HPDE6-E6E7 (cell line): Measurements from ENCODE around the gene RAPGEF4.
"Not testable (repeated sequence)": the region's sequence is repeated elsewhere in the genome, so short reads cannot be mapped to it uniquely, and the experiment has no call there.

Experiments
- DNase-seq: peaks from one replicate; pipeline ENCODE4 v3.0.0; 2011; ENCODE audit warnings: missing footprints; ENCODE audit errors: extremely low spot score

The RAPGEF4 gene

DNA sequence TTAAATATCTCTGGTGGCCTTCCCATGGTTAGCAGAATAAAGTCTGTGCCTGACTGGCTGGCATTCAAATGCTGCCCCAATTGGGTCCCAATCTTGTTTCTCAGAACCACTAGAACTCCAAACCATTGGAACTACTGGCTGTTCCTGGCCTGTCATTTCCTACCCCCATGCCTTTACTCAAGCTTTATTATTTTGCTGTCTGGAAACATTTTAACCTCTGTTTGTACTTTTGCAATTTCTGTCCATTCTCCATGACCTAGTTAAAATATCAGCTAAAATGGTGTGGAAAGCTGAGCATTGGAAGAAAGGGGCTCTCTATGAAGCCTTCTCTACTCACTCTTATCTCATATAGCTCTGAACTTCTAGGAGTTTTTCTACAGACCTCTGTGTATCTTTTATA lies 38.7 kb downstream of the RAPGEF4 start:
- DNase-seq, result no peak

GRCh38 chr2:172775319-172775718 lies 39.7 kb downstream of the RAPGEF4 start:
- no peak for DNase-seq

- DNase-seq, result no peak
Measured at GRCh38 chr2:172777431-172777830, 41.8 kb downstream of the RAPGEF4 start.

GRCh38 chr2:172782506-172783164 lies 47.0 kb downstream of the RAPGEF4 start:
- no peak for DNase-seq

DNA sequence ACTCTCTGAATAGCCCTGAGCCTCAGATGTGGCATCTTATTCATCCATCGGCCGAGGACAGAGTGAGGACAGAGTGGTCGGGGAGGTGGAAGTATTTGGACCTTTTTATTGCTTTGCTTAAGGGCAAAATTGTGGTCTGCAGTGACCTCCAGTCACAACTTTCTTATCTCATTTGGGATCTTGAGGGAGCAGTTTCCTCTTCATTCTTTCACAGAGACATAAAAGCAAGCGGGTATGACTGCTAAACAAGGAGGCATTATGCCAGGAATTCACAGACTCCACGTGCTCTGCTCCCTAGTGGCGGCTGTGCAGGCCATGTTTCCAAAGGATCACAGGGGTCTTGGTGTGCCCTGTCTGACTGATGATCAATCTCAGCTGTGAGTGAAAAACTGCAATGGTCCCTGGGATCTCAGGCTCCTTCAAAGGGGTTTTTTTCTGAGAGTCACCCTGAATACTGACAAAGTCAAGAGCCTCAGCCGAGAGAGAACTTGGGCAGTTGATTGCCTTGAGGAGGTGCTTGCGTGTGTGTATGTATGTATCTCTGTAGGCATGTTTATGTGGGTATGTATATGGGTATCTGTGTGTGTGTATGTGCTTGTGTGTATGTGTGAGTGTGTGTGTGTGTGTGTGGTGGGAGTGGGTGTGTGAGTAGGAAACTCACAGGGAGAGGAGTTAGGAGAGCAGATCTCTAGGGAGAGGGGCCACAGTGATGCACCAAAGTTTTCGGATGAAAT lies 47.7 kb downstream of the RAPGEF4 start:
- peak; percentile 28 for DNase-seq

DNA sequence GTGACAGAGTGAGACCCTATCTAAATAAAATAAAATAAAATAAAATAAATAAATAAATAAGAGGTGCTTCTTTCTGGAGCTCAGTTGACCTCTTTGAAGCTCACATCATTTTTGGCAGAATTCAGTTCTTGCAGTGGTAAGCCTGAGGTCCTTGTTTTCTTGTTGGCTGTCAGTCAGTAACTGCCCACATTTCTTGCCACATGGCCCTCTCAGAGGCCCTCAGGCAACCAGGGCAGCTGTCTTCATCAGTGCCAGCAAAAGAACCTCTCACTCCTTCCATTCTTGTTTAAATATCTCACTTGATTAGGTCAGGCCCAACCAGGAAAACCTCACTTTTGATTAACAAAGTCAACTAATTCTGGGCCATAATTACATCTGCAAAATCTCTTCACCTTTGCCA lies 53.2 kb downstream of the RAPGEF4 start:
- no peak for DNase-seq

GRCh38 chr2:172790404-172790803 lies 54.8 kb downstream of the RAPGEF4 start:
- no peak for DNase-seq

DNA sequence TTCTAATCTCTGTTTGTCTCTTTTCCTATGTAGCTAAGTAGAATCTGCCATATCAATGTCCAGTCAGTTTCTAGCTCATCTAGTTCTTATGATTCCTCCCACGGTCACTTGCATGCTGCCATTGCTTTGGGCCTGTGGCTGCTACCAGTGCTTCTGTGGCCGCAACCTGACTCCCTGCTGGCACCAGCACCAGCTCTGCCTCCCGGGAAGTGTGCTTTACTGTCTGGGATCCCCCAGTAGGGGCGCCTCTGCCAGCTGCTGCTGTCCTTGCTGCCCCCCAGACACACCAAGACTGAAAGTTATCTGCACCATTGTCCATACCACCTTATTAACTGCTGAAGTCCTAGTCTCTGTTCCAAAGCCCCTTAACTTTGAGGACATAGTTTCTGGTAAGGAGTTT lies 56.3 kb downstream of the RAPGEF4 start:
- DNase-seq, result no peak

DNA sequence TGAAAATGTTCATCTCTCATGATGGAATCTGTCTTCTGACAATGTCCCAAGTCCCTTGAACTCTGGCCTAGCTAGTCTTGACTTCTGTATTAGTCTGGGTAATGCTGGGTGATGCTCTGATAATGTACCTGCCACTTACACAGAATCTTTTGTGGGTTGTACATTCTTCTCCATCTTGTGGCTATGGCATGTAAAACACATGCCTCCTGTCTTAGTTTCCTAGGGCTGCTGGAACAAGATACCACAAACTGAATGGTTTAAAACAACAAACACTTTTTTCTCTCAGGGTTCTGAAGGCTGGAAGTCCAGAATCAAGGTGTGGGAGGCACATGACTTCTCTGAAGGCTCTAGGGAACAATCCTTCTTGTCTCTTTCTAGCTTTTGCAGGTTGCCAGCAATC lies 57.1 kb downstream of the RAPGEF4 start:
- DNase-seq, result no peak

DNA sequence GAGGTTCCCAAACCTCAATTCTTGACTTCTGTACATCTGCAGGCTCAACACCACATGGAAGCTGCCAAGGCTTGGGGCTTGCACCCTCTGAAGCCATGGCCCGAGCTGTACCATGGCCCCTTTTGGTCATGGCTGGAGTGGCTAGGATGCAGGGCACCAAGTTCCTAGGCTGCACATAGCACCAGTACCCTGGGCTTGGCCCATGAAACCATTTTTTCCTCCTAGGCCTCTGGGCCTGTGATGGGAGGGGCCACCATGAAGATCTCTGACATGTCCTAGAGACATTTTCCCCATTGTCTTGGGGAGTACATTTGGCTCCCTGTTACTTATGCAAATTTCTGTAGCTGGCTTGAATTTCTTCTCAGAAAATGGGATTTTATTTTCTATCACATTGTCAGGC lies 67.7 kb downstream of the RAPGEF4 start:
- not testable (repeated sequence) for DNase-seq

DNA sequence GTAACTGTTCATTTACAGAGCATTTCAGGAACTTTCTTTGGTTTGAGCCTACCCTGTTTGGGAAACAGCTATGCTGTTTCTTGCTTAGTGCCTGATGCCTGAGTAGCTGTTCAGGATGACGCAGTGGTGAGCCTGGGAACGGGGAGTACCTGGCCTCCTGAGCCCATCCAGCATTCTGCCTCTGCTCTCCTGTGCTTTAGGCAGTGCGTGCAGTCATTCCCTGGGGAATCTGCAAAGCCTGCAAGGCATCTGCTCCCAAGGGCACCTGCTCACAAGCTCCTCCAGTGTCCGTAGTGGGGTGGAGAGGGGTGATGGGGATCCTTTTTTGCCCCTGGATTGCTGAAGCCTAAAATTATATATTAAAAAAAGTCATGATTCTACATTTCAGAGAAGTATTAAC lies 68.8 kb downstream of the RAPGEF4 start:
- no peak for DNase-seq

GRCh38 chr2:172806493-172806892 lies 70.8 kb downstream of the RAPGEF4 start:
- DNase-seq, result peak; percentile 21

DNA sequence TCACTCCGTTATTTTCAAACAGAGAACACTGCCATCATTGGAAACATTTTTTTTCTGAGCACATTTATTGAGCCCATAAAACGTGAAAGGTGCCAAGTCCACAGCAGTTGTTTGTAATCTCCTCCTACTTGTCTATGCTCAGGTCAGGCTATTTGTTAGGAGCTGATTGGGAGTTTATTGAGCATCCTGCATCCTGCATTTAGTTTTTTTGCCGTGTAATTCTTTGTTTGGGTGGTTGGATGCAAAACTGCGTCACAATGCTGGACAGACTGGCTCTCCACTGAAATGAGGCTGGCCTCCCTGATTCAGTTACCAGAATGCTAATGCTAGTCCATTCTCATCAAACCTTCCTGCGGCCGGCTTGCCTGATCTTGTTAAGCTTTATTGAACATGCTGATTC lies 71.4 kb downstream of the RAPGEF4 start:
- no peak for DNase-seq

- DNase-seq, result no peak
Measured at GRCh38 chr2:172808156-172808555, 72.5 kb downstream of the RAPGEF4 start.

DNA sequence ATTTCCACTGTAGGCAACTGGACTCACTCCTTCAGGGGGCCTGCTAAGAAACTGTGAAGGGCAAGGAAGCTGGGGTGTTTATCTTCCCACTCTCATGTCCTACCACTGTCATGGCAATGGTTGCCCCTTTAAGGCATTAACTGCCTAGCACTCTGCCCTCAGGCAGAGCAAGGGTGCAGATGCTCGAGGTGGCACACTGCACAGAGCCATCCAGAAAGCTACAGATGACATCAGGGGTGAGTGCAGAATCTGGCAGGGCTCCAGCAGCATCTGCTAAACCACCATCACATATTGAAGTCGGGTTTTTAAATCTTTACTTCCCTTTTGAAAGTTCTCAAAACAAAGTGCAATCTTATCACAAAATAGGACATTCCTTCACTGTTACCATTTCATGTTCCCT lies 75.4 kb downstream of the RAPGEF4 start:
- DNase-seq, result no peak

DNA sequence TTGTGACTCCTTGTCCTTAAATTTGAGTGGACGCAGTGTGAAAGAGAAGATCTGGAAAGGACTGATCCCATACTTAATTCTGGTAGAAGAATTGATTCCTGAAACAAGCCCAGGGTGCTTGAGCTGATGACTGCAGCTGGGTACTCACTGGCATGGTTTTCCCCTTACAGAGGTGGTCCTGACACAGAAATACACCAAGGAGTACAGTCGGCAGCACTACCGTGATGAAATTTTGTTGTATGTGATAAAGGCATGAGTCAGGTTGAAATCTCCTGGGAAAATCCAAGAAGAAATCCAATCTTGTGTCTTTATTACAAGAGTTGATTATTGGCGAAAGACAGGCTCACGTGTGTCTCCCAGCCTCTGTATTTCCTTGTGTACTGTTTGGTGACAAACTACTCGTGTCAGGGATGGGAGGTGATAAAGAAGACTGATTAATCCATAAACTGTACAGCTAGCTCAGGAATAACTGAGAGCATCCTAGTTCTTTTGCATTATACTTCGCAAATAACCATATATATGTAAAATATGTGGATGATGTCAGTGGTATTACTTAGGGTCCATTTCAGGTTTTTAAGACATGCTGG lies 76.6 kb downstream of the RAPGEF4 start:
- no peak for DNase-seq

DNA sequence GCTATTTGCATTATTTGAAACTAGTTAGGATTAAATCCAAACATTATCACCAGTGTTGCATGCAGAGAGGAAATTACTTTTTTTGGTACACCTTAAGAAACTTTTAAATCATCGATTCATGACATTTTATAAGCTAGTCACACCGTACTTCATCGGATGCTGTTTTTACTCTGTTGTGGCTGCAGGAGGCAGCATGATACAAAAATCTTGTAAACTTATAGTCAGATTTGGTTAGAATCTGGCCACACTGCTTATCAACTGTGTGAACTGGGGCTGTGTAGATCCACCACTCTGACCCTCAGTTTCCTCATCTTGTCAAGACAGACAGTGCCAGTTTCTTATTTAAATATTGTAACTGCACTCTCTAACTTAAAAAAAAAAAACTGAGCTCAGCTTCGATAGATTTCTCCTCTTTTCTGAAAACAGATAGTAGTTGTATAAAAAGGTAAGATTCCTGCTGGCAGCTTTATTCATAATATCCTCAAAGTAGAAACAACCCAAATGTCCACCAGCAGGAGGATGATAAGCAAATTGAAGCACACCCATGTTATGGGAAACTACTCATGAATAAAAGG lies 77.8 kb downstream of the RAPGEF4 start:
- peak; percentile 15 for DNase-seq

DNA sequence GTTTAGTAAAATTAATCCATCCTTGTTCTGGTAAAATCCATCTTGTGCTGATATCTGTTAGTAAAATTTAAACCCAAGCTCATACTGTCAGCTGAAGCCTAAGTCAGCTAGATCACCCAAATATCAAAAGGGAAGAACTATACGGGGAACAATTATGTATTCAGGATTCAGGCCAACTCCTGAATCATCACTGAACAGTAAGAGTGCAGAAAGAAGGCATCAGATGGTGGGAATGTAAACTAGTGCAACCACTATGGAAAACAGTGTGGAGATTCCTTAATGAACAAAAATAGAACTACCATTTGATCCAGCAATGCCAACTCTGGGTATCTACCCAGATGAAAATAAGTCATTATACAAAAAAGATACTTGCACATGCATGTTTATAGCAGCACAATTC lies 81.8 kb downstream of the RAPGEF4 start:
- DNase-seq, result no peak

DNA sequence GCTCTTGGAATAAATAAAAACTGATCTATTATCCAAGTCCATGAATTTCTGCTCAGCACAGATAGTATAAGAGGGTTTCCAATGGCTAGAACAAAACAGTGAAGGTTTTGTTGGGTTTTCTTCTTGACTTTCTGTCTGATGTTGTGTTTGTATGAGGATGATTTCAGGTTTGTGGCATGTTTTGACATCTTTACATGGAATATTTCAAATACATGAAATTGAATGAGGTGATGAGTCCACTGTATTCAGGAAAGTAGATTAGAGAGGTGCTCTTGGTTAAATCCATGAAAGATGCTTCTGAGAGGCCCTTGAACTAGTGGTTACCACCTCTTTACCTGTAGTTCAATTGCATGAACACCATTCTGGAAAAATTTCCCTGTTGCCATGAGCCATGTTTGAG lies 84.3 kb downstream of the RAPGEF4 start:
- no peak for DNase-seq

DNA sequence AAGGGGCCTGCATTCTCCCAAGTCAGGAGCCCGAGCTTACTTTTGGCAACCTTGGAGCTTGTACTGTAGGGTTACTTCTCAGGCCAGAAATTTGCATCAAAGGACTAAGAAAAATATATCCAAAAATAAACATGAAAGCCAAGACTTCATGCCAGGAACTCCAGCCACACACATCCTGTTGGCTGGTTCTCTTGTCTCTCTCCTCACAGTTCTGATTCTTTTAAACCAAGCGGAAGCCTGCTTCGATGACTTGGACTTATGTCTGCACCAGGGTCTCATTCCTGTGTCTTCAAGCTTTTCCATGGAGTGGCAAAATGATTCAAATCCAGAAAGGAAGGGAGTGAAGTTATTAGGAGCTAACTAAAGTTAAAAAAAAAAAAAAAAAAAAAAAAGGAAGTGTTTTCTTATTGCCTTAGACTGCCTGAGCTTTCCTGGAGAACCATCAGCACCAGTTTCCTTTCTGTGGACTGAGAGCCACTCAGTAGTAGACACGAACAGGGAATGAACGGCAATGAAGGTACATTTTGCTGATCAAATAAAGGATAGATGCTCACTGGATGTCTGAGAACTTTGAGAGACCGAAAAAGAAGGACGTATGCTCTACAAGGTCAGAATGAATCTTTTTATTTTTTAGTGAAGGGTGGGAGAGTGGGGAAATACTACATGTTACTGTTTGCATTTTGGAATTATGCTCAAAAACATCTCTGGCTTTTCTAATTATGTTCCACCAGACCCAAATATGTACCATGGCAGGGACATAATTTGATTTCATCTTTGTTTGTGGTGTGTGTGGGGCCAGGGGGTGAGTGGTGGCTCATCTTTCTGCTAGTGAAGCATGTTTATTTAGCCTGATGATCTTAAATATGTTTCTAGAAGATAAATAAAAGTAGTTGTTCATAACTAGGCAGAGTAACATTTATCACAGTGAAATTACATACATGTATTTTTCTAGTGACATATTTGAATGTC lies 86.0 kb downstream of the RAPGEF4 start:
- DNase-seq, result no peak

GRCh38 chr2:172822585-172822984 lies 86.9 kb downstream of the RAPGEF4 start:
- DNase-seq, result no peak
